ENCODE measurements around the gene TMPRSS11E.

DNA sequence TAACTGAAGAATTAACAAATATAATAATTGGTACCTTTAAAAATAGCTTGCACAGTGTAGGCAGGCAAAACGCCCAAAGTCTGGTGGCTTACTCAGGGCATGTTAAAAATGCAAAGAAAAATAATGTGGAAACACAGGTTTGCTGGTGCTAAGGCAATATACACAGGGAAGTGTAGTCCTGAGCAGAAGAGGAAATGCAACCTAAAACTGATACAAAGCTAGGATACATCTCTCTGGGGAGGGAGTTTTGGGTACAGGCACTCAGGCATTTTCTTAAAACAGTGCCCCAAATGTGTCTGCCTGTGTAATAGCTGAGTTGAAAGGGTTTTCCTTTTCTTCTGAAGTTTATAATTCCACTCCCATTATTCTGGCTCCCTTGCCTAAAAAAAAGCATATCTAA lies 47.4 kb downstream of the TMPRSS11E start:
- no peak for TF ChIP-seq POLR2AphosphoS5 (IDR thresholded peaks at IDR 0.05; ENCODE audit: low read depth)
- no peak for TF ChIP-seq CTCF (IDR thresholded peaks at IDR 0.05; ENCODE audit: insufficient read depth, low read length)
- TF ChIP-seq GABPA (IDR thresholded peaks at IDR 0.05; ENCODE audit: low read depth): no peak
